Activated naive CD4-positive, alpha-beta T cell treated with anti-CD3 and anti-CD28 coated beads for 36 hours (primary cell): ENCODE results near the gene FLRT3. TPM values are rescaled to one million over a fixed set of nuclear protein-coding genes. Genes with fewer than 3 reads are reported as not detected.

Experiments used
- CTCF ChIA-PET: fragments of 350-600 bp; sonication (Branson Sonifier 250); formaldehyde crosslinking; loops from one replicate; lab custom pipeline; 2021; ENCODE audit warnings: antibody characterized with exemption; lab: Charles Lee
- DNase-seq: peaks from one replicate; pipeline ENCODE4 v3.0.0-alpha.2; 2020
- H3K27ac Mint-ChIP-seq: one replicate; pipeline ENCODE4 v1.8.0; 2021; ENCODE audit warnings: mild to moderate bottlenecking, mixed read lengths
- H3K27me3 Mint-ChIP-seq: one replicate; pipeline ENCODE4 v1.8.0; 2021; ENCODE audit warnings: low read depth, mixed read lengths
- H3K36me3 Mint-ChIP-seq: one replicate; pipeline ENCODE4 v1.8.0; 2021; ENCODE audit warnings: low read depth, mixed read lengths
- H3K4me1 Mint-ChIP-seq: one replicate; pipeline ENCODE4 v1.8.0; 2021; ENCODE audit warnings: low read depth, mixed read lengths
- H3K4me3 Mint-ChIP-seq: one replicate; pipeline ENCODE4 v1.8.0; 2021; ENCODE audit warnings: mild to moderate bottlenecking, moderate library complexity, mixed read lengths
- H3K9me3 Mint-ChIP-seq: one replicate; pipeline ENCODE4 v1.8.0; 2021; ENCODE audit warnings: mixed read lengths
- intact Hi-C: fragments of 100-400 bp; cut with micrococcal nuclease; formaldehyde crosslinking; loops from one replicate; pipeline ENCODE4 v1.15.1; 2023
- total RNA-seq, 2 experiments: library from RNA; stranded (reverse); gene quantifications; one replicate each; pipeline ENCODE4 v1.2.3, GENCODE V29; 2021

FLRT3 gene
- not detected for total RNA-seq

- intact Hi-C loops: no loop called here
- no peaks in the 10 kb centered on the region for H3K27me3 Mint-ChIP-seq
- H3K4me1 Mint-ChIP-seq: no peaks in the 10 kb centered on the region
- H3K36me3 Mint-ChIP-seq: no peaks in the 10 kb centered on the region
- H3K9me3 Mint-ChIP-seq: peaks cover 1% of the 10 kb centered on the region
- CTCF ChIA-PET: interaction anchor here (0.5 kb wide), 1 partner anchor 844 kb away, joined by 3 read pairs; no protein-coding TSS in a partner anchor
- DNase-seq: peak; percentile 28
- no peak within 1 kb of the TSS for H3K4me3 Mint-ChIP-seq
- no peak within 1 kb of the TSS for H3K27ac Mint-ChIP-seq
Observed at GRCh38 chr20:14337400-14338171, at the start of gene FLRT3. Gene FLRT3, minus strand, starts transcription at chr20:14337612. Its CDS starts 10,106 bp downstream, at chr20:14327506.

GRCh38 chr20:14386726-14387125, 49.3 kb upstream of the FLRT3 start:
- CTCF ChIA-PET: no interaction called here
- no peak overlapping the region for H3K27ac Mint-ChIP-seq
- H3K27me3 Mint-ChIP-seq: no peaks in the 10 kb centered on the region
- H3K4me3 Mint-ChIP-seq: no peak overlapping the region
- no peak for DNase-seq
- no peaks in the 10 kb centered on the region for H3K36me3 Mint-ChIP-seq
- peaks cover 12% of the 10 kb centered on the region for H3K9me3 Mint-ChIP-seq
- intact Hi-C loops: no loop called here
- no peaks in the 10 kb centered on the region for H3K4me1 Mint-ChIP-seq

- H3K4me3 Mint-ChIP-seq: no peak overlapping the region
- DNase-seq: no peak
- CTCF ChIA-PET: no interaction called here
- no peaks in the 10 kb centered on the region for H3K36me3 Mint-ChIP-seq
- H3K27me3 Mint-ChIP-seq: no peaks in the 10 kb centered on the region
- H3K9me3 Mint-ChIP-seq: peaks cover 3% of the 10 kb centered on the region
- no peak overlapping the region for H3K27ac Mint-ChIP-seq
- intact Hi-C loops: no loop called here
- H3K4me1 Mint-ChIP-seq: no peaks in the 10 kb centered on the region
Observed at GRCh38 chr20:14385176-14385740, 47.8 kb upstream of the FLRT3 start.

GRCh38 chr20:14384416-14385175, 47.2 kb upstream of the FLRT3 start:
- CTCF ChIA-PET: no interaction called here
- Mint-ChIP-seq H3K36me3 (no peaks in the 10 kb centered on the region), H3K4me3 (no peak overlapping the region), H3K27me3 (no peaks in the 10 kb centered on the region), H3K27ac (no peak overlapping the region), H3K9me3 (peaks cover 3% of the 10 kb centered on the region), H3K4me1 (no peaks in the 10 kb centered on the region)
- no peak for DNase-seq
- intact Hi-C loops: no loop called here

GRCh38 chr20:14383335-14383734, 45.9 kb upstream of the FLRT3 start:
- Mint-ChIP-seq H3K36me3 (no peaks in the 10 kb centered on the region), H3K27me3 (no peaks in the 10 kb centered on the region), H3K9me3 (peaks cover 2% of the 10 kb centered on the region), H3K27ac (no peak overlapping the region), H3K4me1 (no peaks in the 10 kb centered on the region), H3K4me3 (no peak overlapping the region)
- CTCF ChIA-PET: no interaction called here
- no peak for DNase-seq
- intact Hi-C loops: no loop called here

GRCh38 chr20:14378326-14378725, 40.9 kb upstream of the FLRT3 start:
- intact Hi-C loops: no loop called here
- no peaks in the 10 kb centered on the region for H3K9me3 Mint-ChIP-seq
- no peaks in the 10 kb centered on the region for H3K4me1 Mint-ChIP-seq
- H3K27me3 Mint-ChIP-seq: no peaks in the 10 kb centered on the region
- H3K4me3 Mint-ChIP-seq: no peak overlapping the region
- no peak overlapping the region for H3K27ac Mint-ChIP-seq
- no peak for DNase-seq
- H3K36me3 Mint-ChIP-seq: no peaks in the 10 kb centered on the region
- CTCF ChIA-PET: no interaction called here

GRCh38 chr20:14375416-14375985, 38.1 kb upstream of the FLRT3 start:
- no peaks in the 10 kb centered on the region for H3K27me3 Mint-ChIP-seq

GRCh38 chr20:14374196-14374595, 36.8 kb upstream of the FLRT3 start:
- intact Hi-C loops: no loop called here
- Mint-ChIP-seq H3K27me3 (no peaks in the 10 kb centered on the region), H3K4me1 (no peaks in the 10 kb centered on the region), H3K4me3 (no peak overlapping the region), H3K36me3 (no peaks in the 10 kb centered on the region), H3K9me3 (peaks cover 2% of the 10 kb centered on the region), H3K27ac (no peak overlapping the region)
- CTCF ChIA-PET: interaction anchor here (0.6 kb wide), 1 partner anchor 12 kb away, joined by 3 read pairs; no protein-coding TSS in a partner anchor
- DNase-seq: no peak

More at GRCh38 chr20:14375416-14375985, 38.1 kb upstream of the FLRT3 start:
- intact Hi-C loops: no loop called here
- Mint-ChIP-seq H3K4me3 (no peak overlapping the region), H3K36me3 (no peaks in the 10 kb centered on the region), H3K9me3 (peaks cover 2% of the 10 kb centered on the region), H3K4me1 (no peaks in the 10 kb centered on the region), H3K27ac (no peak overlapping the region)
- no peak for DNase-seq
- CTCF ChIA-PET: no interaction called here

- intact Hi-C loops: no loop called here
- DNase-seq: no peak
- no peak overlapping the region for H3K27ac Mint-ChIP-seq
- H3K27me3 Mint-ChIP-seq: no peaks in the 10 kb centered on the region
- no peaks in the 10 kb centered on the region for H3K4me1 Mint-ChIP-seq
- peaks cover 7% of the 10 kb centered on the region for H3K9me3 Mint-ChIP-seq
- CTCF ChIA-PET: interaction anchor here (0.6 kb wide), 1 partner anchor 12 kb away, joined by 3 read pairs; no protein-coding TSS in a partner anchor
- H3K36me3 Mint-ChIP-seq: no peaks in the 10 kb centered on the region
- H3K4me3 Mint-ChIP-seq: no peak overlapping the region
Observed at GRCh38 chr20:14361509-14362345, 24.3 kb upstream of the FLRT3 start.

GRCh38 chr20:14360416-14360815, 23.0 kb upstream of the FLRT3 start:
- no peak overlapping the region for H3K4me3 Mint-ChIP-seq
- no peaks in the 10 kb centered on the region for H3K27me3 Mint-ChIP-seq
- H3K36me3 Mint-ChIP-seq: no peaks in the 10 kb centered on the region
- CTCF ChIA-PET: interaction anchor here (1.4 kb wide), 1 partner anchor 33 kb away, joined by 3 read pairs; no protein-coding TSS in a partner anchor
- intact Hi-C loops: no loop called here
- H3K9me3 Mint-ChIP-seq: peaks cover 5% of the 10 kb centered on the region
- H3K4me1 Mint-ChIP-seq: no peaks in the 10 kb centered on the region
- no peak for DNase-seq
- H3K27ac Mint-ChIP-seq: no peak overlapping the region

GRCh38 chr20:14355791-14356190, 18.4 kb upstream of the FLRT3 start:
- Mint-ChIP-seq H3K4me1 (no peaks in the 10 kb centered on the region), H3K36me3 (no peaks in the 10 kb centered on the region), H3K27ac (no peak overlapping the region), H3K27me3 (no peaks in the 10 kb centered on the region), H3K9me3 (peaks cover 6% of the 10 kb centered on the region), H3K4me3 (no peak overlapping the region)
- DNase-seq: no peak
- intact Hi-C loops: no loop called here
- CTCF ChIA-PET: interaction anchor here (0.7 kb wide), 1 partner anchor 535 kb away, joined by 3 read pairs; no protein-coding TSS in a partner anchor
